Fibroblast of lung (primary cell): ENCODE measurements around the gene COP1.

ENCODE experiments used
- CTCF ChIP-seq, 2 donors: IDR thresholded peaks in 1 of 2; conservative IDR thresholded peaks in 1 of 2; 1 replicate in 1 of 2; 2 replicates in 1 of 2; pipeline ENCODE4 v1.5.1; 2011 to 2012; ENCODE audit warnings: low read length in 2 of 2, control low read depth in 1 of 2, inconsistent platforms in 1 of 2, low read depth in 1 of 2, mild to moderate bottlenecking in 1 of 2
- EZH2 ChIP-seq: IDR thresholded peaks from 2 replicates; pipeline ENCODE4 v1.5.1; 2012; ENCODE audit warnings: low read length, control low read depth, mild to moderate bottlenecking; ENCODE audit errors: missing control alignments

- TF ChIP-seq CTCF (conservative IDR thresholded peaks at IDR 0.05 in 1 of 2, IDR thresholded peaks at IDR 0.05 in 1 of 2; ENCODE audit: low read depth in 1 of 2, low read length in 2 of 2) (no peak), EZH2 (no peak)
Measured at GRCh38 chr1:175978926-175979325, 228.2 kb downstream of the COP1 start.
